GM12878 (cell line): Measurements from ENCODE around the gene TBL1XR1. TPM values are rescaled to one million over a fixed set of nuclear protein-coding genes. Genes with fewer than 3 reads are reported as not detected.

Experiments used
- ATAC-seq: fragments of 200-7000 bp; cut with Tn5 transposase; 3 replicates; pipeline ENCODE4 v1.9.1; 2020; ENCODE audit warnings: mild to moderate bottlenecking, moderate library complexity
- BruUV-seq: library from RNA; stranded (reverse); fragments of 400-500 nt; replicated peaks from 2 replicates; lab custom pipeline; 2021; lab: Mats Ljungman, UMichigan
- CTCF ChIA-PET: fragments of 300-600 bp; sonication (Branson Sonifier 250); formaldehyde crosslinking; extraction: SDS; loops from one replicate; lab custom pipeline; 2021; ENCODE audit warnings: inconsistent platforms; lab: Yijun Ruan, JAX
- POLR2A ChIA-PET: fragments of 350-600 bp; formaldehyde crosslinking; extraction: SDS; loops from one replicate; lab custom pipeline; 2021; ENCODE audit warnings: inconsistent platforms; lab: Charles Lee
- RAD21 ChIA-PET: fragments of 300-600 bp; sonication (Branson Sonifier 250); formaldehyde crosslinking; loops from one replicate; lab custom pipeline; 2023; ENCODE audit warnings: antibody characterized with exemption; ENCODE audit not compliant: unreplicated experiment; lab: Charles Lee
- SMC1A ChIA-PET: fragments of 300-600 bp; sonication (Branson Sonifier 250); formaldehyde crosslinking; loops from one replicate; lab custom pipeline; 2023; ENCODE audit not compliant: unreplicated experiment, uncharacterized antibody; lab: Charles Lee
- DNase-seq: peaks from one replicate; pipeline ENCODE4 v3.0.0-alpha.2; 2011; ENCODE audit warnings: low read depth, low spot score
- FAIRE-seq: peaks from 3 replicates; lab custom pipeline; 2011; peaks lifted over from hg19 to GRCh38; lab: Jason Lieb, UNC
- H2AFZ ChIP-seq: 2 replicates; pipeline ENCODE4 v1.6.0; 2011; ENCODE audit warnings: low read depth, low read length, control low read depth; ENCODE audit not compliant: control insufficient read depth
- H3K27ac ChIP-seq: 2 replicates; pipeline ENCODE4 v1.5.1; 2011; ENCODE audit warnings: control low read depth; ENCODE audit not compliant: control insufficient read depth, insufficient read depth
- H3K27me3 ChIP-seq, 2 experiments: replicated peaks in 1 of 2; 2 replicates each; pipeline versions ENCODE4 v1.6.0 to v1.6.1; 2011; ENCODE audit warnings: low read length in 1 of 2; ENCODE audit not compliant: control insufficient read depth in 2 of 2, insufficient read depth in 2 of 2
- H3K36me3 ChIP-seq, 2 experiments: 2 replicates each; pipeline ENCODE4 v1.5.1; 2011; ENCODE audit warnings: low read length in 1 of 2; ENCODE audit not compliant: control insufficient read depth in 2 of 2, insufficient read depth in 2 of 2
- H3K4me1 ChIP-seq: 2 replicates; pipeline ENCODE4 v1.6.1; 2011; ENCODE audit warnings: mild to moderate bottlenecking, low read length, moderate library complexity, mixed read lengths; ENCODE audit not compliant: control insufficient read depth, insufficient read depth
- H3K4me2 ChIP-seq: 2 replicates; pipeline ENCODE4 v1.6.0; 2011; ENCODE audit warnings: control low read depth; ENCODE audit not compliant: control insufficient read depth, insufficient read depth
- H3K4me3 ChIP-seq: fragments of 200-600 bp; sonication (generic); 2 replicates; pipeline ENCODE4 v1.5.1; 2016
- H3K79me2 ChIP-seq: 2 replicates; pipeline ENCODE4 v1.6.0; 2011; ENCODE audit warnings: low read length; ENCODE audit not compliant: control insufficient read depth, insufficient read depth
- H3K9ac ChIP-seq: 2 replicates; pipeline ENCODE4 v1.8.0; 2011; ENCODE audit warnings: low read length, control low read depth, mixed read lengths; ENCODE audit not compliant: control insufficient read depth, insufficient read depth
- H3K9me3 ChIP-seq: replicated peaks from 3 replicates; pipeline ENCODE4 v1.5.1; 2011; ENCODE audit warnings: mild to moderate bottlenecking, low read length; ENCODE audit not compliant: control insufficient read depth, insufficient read depth
- H4K20me1 ChIP-seq: 2 replicates; pipeline ENCODE4 v1.6.0; 2011; ENCODE audit not compliant: control insufficient read depth, insufficient read depth
- CHD1 ChIP-seq: IDR thresholded peaks from 2 replicates; pipeline ENCODE4 v1.6.1; 2012; ENCODE audit warnings: low read depth, low read length, improper control_type of control experiment
- FOS ChIP-seq: IDR thresholded peaks from 3 replicates; pipeline ENCODE4 v1.6.1; 2011; ENCODE audit warnings: borderline replicate concordance; ENCODE audit not compliant: insufficient read length; ENCODE audit errors: extremely low read depth
- HDGF ChIP-seq: fragments of 450-650 bp; IDR thresholded peaks from 2 replicates; pipeline ENCODE4 v1.6.1; 2016; ENCODE audit warnings: antibody characterized with exemption
- IKZF1 ChIP-seq: fragments of 450-650 bp; conservative IDR thresholded peaks from 2 replicates; pipeline ENCODE4 v1.6.1; 2017; ENCODE audit warnings: antibody characterized with exemption, mild to moderate bottlenecking
- KDM1A ChIP-seq: fragments of 200-600 bp; sonication (generic); IDR thresholded peaks from 2 replicates; pipeline ENCODE4 v1.6.1; 2016; ENCODE audit warnings: borderline replicate concordance
- LARP7 ChIP-seq: fragments of 450-650 bp; IDR thresholded peaks from 2 replicates; pipeline ENCODE4 v1.6.1; 2017; ENCODE audit warnings: mild to moderate bottlenecking
- MTA2 ChIP-seq: fragments of 450-650 bp; IDR thresholded peaks from 2 replicates; pipeline ENCODE4 v1.6.1; 2016; ENCODE audit warnings: low read depth, mild to moderate bottlenecking, moderate library complexity
- NR2C2 ChIP-seq: IDR thresholded peaks from 2 replicates; pipeline ENCODE4 v1.6.1; 2011; ENCODE audit warnings: borderline replicate concordance, low read depth; ENCODE audit not compliant: control insufficient read depth, insufficient read length
- PAX5 ChIP-seq: IDR thresholded peaks from 2 replicates; pipeline ENCODE4 v1.6.1; 2011; ENCODE audit warnings: low read depth, low read length, borderline replicate concordance
- PKNOX1 ChIP-seq: fragments of 450-650 bp; IDR thresholded peaks from 2 replicates; pipeline ENCODE4 v1.6.1; 2016; ENCODE audit warnings: mild to moderate bottlenecking
- RCOR1 ChIP-seq: conservative IDR thresholded peaks from 2 replicates; pipeline ENCODE4 v1.6.1; 2012; ENCODE audit warnings: low read depth, low read length, improper control_type of control experiment
- RELA ChIP-seq: fragments of 450-650 bp; IDR thresholded peaks from 2 replicates; pipeline ENCODE4 v1.8.0; 2014; ENCODE audit warnings: borderline replicate concordance; ENCODE audit not compliant: partially characterized antibody
- RFX5 ChIP-seq: IDR thresholded peaks from 2 replicates; pipeline ENCODE4 v1.6.1; 2011; ENCODE audit warnings: low read depth, low read length, improper control_type of control experiment
- SMARCA5 ChIP-seq: fragments of 450-650 bp; IDR thresholded peaks from 2 replicates; pipeline ENCODE4 v1.6.1; 2017; ENCODE audit warnings: mild to moderate bottlenecking
- SRF ChIP-seq, 2 experiments: IDR thresholded peaks; 2 replicates each; pipeline ENCODE4 v1.6.1; 2011; ENCODE audit warnings: low read depth in 2 of 2, low read length in 2 of 2, mild to moderate bottlenecking in 1 of 2, moderate library complexity in 1 of 2
- SUPT20H ChIP-seq: IDR thresholded peaks from 2 replicates; pipeline ENCODE4 v1.6.1; 2011; ENCODE audit warnings: low read depth, mild to moderate bottlenecking, low read length, moderate library complexity, borderline replicate concordance; ENCODE audit not compliant: control insufficient read depth
- SUZ12 ChIP-seq: fragments of 200-600 bp; sonication (generic); IDR thresholded peaks from one replicate; pipeline ENCODE4 v1.6.1; 2018; ENCODE audit warnings: antibody characterized with exemption, mild to moderate bottlenecking; ENCODE audit not compliant: unreplicated experiment
- TCF3 ChIP-seq: IDR thresholded peaks from 2 replicates; pipeline ENCODE4 v1.6.1; 2012; ENCODE audit warnings: low read depth, mild to moderate bottlenecking, low read length, borderline replicate concordance; ENCODE audit not compliant: insufficient read depth
- WGBS: methylation state at CpG from one replicate; pipeline ENCODE4 v1.1.6; 2016; ENCODE audit warnings: low lambda C conversion rate; ENCODE audit not compliant: insufficient replicate concordance, insufficient coverage; ENCODE audit errors: missing lambda C conversion rate; 5-methylcytosine and 5-hydroxymethylcytosine counted together
- in situ Hi-C: fragments of 300-500 bp; cut with MboI; formaldehyde crosslinking; loops from 9 replicates; pipeline ENCODE4 v1.14.3; 2018; ENCODE audit warnings: mixed read lengths
- intact Hi-C: fragments of 100-400 bp; cut with micrococcal nuclease; formaldehyde crosslinking; loops from one replicate; pipeline ENCODE4 v1.14.2; 2022; ENCODE audit not compliant: unreplicated experiment
- polyA plus RNA-seq, 11 experiments: library from polyadenylated mRNA; depleted of rRNA in 4 of 11; unstranded in 6 of 11; stranded (reverse) in 5 of 11; fragments of >200 nt; fragmentation: Nextera tagmentation in 4 of 11; fragmentation: Illumina TruSeq in 1 of 11; extraction: Ambion mirVana in 4 of 11; extraction: Trizol in 1 of 11; gene quantifications; 1 replicate in 1 of 11; 2 replicates in 10 of 11; pipeline versions ENCODE4 v1.2.1 to v1.2.3, GENCODE V29; 2011 to 2016; ENCODE audit warnings: inconsistent platforms in 2 of 11, missing spikeins in 2 of 11, low read depth in 1 of 11
- total RNA-seq, 4 experiments: library from RNA; depleted of rRNA in 3 of 4; stranded (reverse); fragments of >200 nt in 3 of 4; fragmentation: Illumina TruSeq in 1 of 4; extraction: Trizol in 1 of 4; gene quantifications; 2 replicates each; pipeline versions ENCODE4 v1.2.1 to v1.2.3, GENCODE V29; 2013 to 2021
- TF ChIP-seq, protein P1 (sequence below): fragments of 450-650 bp; IDR thresholded peaks from 2 replicates; pipeline ENCODE4 v1.6.1; 2018; ENCODE audit warnings: borderline replicate concordance, mild to moderate bottlenecking; ENCODE audit not compliant: partially characterized antibody
- TF ChIP-seq, protein P2 (sequence below): IDR thresholded peaks from 2 replicates; pipeline ENCODE4 v1.6.1; 2011; ENCODE audit warnings: low read depth, mild to moderate bottlenecking, low read length, moderate library complexity, borderline replicate concordance; ENCODE audit errors: extremely low read depth

The TBL1XR1 gene
- total and polyA plus RNA-seq, 10 of the 15 experiments (the other 5 are each of a cell fraction or from before 2014, with no cell fraction given): 13.0 to 115 (median 60.4) TPM

GRCh38 chr3:177137774-177138705 lies 59.2 kb downstream of the TBL1XR1 start:
- BruUV-seq: no TSS peak

More at GRCh38 chr3:177137774-177138705, 59.2 kb downstream of the TBL1XR1 start:
- Histone ChIP-seq H4K20me1 (no peaks in the 10 kb centered on the region), H3K36me3 (peaks cover 0 to 7% of the 10 kb centered on the region in 2 experiments; a peak in 2 of 4 replicates), H3K4me1 (peaks cover 11% of the 10 kb centered on the region), H3K4me3 (no peak overlapping the region), H3K27me3 (no peaks in the 10 kb centered on the region), H2AFZ (no peak overlapping the region), H3K9me3 (no peaks in the 10 kb centered on the region; the same call in 2 of the 3 replicates), H3K27ac (no peak overlapping the region), H3K79me2 (peaks cover 86% of the 10 kb centered on the region), H3K9ac (no peak overlapping the region), H3K4me2 (no peak overlapping the region)
- TF ChIP-seq, protein P1, sequence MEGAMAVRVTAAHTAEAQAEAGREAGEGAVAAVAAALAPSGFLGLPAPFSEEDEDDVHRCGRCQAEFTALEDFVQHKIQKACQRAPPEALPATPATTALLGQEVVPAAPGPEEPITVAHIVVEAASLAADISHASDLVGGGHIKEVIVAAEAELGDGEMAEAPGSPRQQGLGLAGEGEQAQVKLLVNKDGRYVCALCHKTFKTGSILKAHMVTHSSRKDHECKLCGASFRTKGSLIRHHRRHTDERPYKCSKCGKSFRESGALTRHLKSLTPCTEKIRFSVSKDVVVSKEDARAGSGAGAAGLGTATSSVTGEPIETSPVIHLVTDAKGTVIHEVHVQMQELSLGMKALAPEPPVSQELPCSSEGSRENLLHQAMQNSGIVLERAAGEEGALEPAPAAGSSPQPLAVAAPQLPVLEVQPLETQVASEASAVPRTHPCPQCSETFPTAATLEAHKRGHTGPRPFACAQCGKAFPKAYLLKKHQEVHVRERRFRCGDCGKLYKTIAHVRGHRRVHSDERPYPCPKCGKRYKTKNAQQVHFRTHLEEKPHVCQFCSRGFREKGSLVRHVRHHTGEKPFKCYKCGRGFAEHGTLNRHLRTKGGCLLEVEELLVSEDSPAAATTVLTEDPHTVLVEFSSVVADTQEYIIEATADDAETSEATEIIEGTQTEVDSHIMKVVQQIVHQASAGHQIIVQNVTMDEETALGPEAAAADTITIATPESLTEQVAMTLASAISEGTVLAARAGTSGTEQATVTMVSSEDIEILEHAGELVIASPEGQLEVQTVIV: no peak
- TF ChIP-seq SMARCA5 (no peak), KDM1A (no peak), LARP7 (no peak), PKNOX1 (no peak), SUZ12 (no peak), TCF3 (no peak), NR2C2 (no peak), IKZF1 (no peak), PAX5 (no peak), SUPT20H (no peak), RCOR1 (no peak), HDGF (no peak), MTA2 (no peak), RELA (no peak), FOS (no peak), RFX5 (no peak), SRF (IDR thresholded peaks at IDR 0.05; ENCODE audit: low read depth in 2 of 2, low read length in 2 of 2) (no peak), CHD1 (no peak)
- TF ChIP-seq, protein P2, sequence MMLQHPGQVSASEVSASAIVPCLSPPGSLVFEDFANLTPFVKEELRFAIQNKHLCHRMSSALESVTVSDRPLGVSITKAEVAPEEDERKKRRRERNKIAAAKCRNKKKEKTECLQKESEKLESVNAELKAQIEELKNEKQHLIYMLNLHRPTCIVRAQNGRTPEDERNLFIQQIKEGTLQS: no peak
- RAD21 ChIA-PET: no interaction called here
- in situ Hi-C loops (no loop called here), intact Hi-C loops (no loop called here)
- no peak for FAIRE-seq
- ATAC-seq: no peak
- CTCF ChIA-PET: no interaction called here
- DNase-seq: no peak
- WGBS: 76% methylated on average over 7 of the region's 7 CpGs
- POLR2A ChIA-PET: no interaction called here
- SMC1A ChIA-PET: no interaction called here
